Fibroblast of gingiva (primary cell): ENCODE results near the gene DUSP5.
A peak's percentile ranks its signal among the peaks of the same experiment; 100 is the strongest.
"Not testable (repeated sequence)": the region's sequence is repeated elsewhere in the genome, so short reads cannot be mapped to it uniquely, and the experiment has no call there.

Experiments used
- DNase-seq: peaks from one replicate; pipeline ENCODE4 v3.0.0-alpha.2; 2011; ENCODE audit warnings: low read depth

Gene DUSP5

GRCh38 chr10:110522365-110522988 is 24.8 kb downstream of the DUSP5 start:
- no peak for DNase-seq

DNA sequence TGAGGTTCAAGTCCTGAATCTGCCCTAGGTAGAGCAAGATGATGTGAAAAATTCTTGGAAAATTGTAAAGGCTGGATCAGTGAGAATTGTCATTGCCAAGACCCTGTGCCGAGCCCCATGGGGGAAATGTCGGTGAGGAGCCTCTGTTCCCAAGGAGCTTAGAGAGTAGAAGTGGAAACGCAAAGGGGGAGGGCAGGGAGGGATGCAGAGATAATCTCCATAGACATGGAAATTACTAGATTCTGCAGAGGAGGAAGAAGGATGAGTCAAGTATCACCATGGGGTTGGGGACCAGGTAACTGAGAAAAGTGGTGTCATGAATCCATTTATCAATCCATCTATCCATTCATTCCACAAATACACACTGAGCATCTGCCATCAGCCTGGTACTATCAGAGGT is 26.0 kb downstream of the DUSP5 start:
- DNase-seq: no peak

DNA sequence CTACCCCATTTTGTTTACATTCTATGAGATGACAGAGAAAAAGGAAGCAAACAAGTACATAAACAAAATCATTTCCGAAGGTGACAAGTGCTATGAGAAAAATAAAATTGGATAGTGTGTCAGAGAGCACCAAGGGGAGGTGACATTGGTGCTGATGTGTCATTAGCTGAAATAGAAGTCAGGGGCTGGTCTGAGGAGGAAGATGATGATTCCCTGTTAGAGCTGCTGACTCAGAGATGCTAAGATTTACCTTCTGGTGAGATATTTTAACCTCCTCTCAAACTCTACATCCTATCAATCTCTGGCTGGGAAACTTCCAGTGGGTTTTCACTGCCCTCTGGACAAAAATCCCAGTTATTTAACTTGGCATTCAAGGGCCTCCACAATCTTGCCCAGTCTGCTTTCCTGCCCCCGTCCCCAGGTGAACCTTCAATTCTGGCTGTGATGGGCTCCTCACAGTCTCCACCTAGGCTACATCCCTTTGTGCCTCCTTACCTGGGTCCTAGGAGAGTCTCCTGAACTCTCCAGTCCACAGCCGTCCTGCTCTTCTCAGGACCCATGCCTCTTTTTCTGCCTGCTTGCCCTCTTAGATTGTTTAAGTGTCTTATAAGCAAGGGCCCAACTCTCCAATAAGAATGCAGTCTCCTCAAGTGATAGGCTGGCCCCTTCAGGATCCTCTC is 26.6 kb downstream of the DUSP5 start:
- DNase-seq: no peak

GRCh38 chr10:110524859-110525232 is 27.1 kb downstream of the DUSP5 start:
- DNase-seq: no peak

- no peak for DNase-seq
Measured at GRCh38 chr10:110525349-110526260, 27.9 kb downstream of the DUSP5 start.

- no peak for DNase-seq
Measured at GRCh38 chr10:110527731-110528171, 30.0 kb downstream of the DUSP5 start.

DNA sequence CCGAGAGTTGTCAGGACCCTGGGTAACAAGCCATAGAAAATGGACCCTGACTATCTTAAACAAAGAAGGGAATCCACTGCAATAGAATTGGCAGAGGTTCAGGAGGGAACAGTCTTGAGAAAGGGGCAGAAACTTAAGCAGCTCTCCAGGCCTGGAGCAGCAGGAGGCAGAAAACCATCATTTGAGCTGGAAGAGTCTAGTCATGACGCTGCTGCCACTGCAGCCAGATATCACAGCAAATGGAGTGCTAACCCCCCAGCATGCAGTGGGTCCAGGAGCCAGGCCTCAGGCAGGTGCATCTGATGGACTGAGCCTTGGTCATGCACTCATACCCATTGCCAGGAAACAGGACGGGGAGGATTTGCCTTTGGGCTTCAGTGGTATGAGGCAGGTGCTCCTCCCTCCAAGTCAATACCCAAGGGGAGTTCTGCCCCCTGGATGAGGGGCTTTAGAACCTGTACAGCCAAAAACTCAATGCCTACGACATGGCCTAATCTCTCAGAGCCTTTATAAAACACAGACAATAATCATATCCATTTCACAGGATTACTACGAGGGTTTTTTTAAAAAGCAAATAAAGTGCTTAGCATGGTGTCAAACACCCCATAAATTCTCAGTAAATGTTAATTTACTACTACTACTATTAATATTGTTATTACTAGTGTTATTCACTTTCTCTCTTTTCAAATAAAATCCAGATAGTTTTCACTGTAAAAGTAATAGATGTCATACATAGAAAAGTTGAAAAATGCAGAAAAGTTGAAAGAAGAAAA is 30.7 kb downstream of the DUSP5 start:
- peak; percentile 53 for DNase-seq

- DNase-seq: not testable (repeated sequence)
Measured at GRCh38 chr10:110528997-110529524, 31.4 kb downstream of the DUSP5 start.

- no peak for DNase-seq
Measured at GRCh38 chr10:110529596-110530011, 31.9 kb downstream of the DUSP5 start.

GRCh38 chr10:110530131-110530831 is 32.6 kb downstream of the DUSP5 start:
- DNase-seq: peak; percentile 75

DNA sequence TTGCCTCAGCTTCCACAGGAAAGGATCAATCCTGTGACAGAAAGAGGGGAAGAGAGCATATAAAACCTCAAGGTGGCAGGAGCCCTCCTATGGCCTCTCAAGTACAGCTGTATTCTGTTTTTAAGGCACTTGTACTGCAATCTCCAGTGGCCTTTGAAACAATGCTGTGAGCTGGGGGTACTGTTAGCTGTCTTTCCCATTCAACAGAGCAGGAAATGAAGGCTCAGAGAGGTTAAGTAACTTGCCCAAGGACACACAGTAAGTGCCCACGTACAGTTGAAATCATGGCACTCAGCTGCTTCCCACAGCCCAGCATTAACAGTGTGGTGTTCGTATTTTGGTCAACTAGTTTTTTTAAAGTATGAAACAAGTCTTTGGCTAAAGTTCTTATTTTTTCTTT is 34.0 kb downstream of the DUSP5 start:
- DNase-seq: no peak

- DNase-seq: not testable (repeated sequence)
Measured at GRCh38 chr10:110532628-110533027, 34.9 kb downstream of the DUSP5 start.

DNA sequence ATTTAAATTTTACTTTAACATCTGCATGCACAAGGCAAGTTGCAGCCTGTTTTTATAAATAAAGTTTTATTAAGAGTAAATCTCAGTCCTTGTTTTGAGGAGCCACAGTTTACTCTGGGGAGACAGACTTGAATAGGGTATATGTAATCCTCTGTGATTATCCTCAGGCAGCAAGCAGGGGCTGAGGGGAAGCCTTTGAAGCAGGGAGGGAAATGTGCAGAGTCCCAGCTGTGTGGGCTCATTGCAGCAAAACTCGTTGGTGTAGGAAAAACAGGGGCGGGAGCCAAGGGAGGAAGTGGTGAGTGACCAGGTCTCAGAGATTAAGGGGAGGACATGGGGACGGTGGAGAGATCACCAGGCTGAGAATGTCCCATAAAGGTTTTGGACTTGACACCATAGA is 35.4 kb downstream of the DUSP5 start:
- DNase-seq: no peak

DNA sequence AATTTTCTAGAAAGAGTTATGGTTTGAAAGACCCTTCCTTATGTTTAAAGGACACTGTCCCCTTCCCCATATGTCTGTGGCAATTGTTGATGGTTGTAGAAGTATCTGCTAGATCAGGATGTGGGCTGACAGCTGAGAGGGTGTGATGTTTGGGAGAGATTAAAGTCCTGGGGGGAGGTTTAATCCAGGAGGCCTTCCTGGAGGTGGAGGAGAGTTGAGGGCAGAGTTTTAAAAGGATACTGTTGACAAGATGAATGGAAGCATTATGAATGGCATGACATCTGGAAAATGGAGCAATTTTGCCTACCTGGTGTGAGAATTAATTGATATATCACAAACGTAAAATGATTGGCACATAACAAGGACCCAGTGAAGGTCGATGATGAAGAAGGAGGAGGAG is 36.9 kb downstream of the DUSP5 start:
- no peak for DNase-seq

DNA sequence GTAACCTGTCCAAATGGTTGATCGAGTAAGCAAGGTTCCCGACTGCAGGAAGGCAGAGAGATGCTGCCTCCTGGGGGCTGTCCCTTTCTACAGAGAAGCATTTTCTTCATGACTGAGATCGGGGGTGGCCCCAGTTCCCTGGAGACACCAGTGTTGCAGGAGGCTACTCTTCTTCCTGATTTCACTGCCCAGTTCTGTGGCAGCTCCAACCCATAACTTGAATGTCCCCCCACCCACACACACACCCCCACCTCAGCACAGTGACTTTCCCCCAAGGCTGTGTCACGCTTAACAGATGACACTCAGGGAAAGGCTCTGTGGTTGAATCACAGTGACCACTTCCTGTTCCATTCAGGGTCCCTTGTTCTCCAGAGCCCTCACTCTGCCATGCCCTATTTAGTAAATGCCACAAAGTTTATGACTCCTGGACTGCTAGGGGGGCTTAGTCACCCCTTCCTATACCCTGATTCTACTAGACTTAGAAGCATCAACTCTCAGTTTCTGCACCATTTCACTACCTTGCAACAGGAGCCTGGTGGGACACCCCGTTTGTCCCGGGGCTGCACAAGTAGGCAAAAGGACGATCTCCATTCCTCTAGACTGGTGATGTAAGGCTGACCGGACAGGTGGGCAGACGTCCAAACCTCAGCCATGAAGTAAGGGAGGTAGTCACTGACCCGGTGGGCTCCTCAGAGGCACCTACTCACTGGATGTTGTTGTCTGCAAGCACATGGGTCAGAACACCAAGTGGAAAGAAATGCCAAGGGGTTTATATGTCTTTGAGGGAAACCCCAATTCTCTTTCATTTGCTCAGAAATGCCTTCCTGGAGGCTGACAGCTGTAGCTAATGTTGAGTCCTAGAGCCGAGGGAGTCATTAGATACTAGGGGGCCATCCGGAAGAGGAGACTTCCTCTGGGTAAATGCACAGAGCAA is 38.5 kb downstream of the DUSP5 start:
- peak; percentile 15 for DNase-seq

GRCh38 chr10:110539091-110539490 is 41.4 kb downstream of the DUSP5 start:
- no peak for DNase-seq

GRCh38 chr10:110540031-110540430 is 42.3 kb downstream of the DUSP5 start:
- DNase-seq: no peak

- DNase-seq: peak; percentile 63
Measured at GRCh38 chr10:110544958-110545537, 47.3 kb downstream of the DUSP5 start.

- no peak for DNase-seq
Measured at GRCh38 chr10:110546077-110546476, 48.4 kb downstream of the DUSP5 start.
